SK-N-MC (cell line): ENCODE measurements around the gene SPDYE3.
"Not testable (repeated sequence)": the region's sequence is repeated elsewhere in the genome, so short reads cannot be mapped to it uniquely, and the experiment has no call there.

Source experiments
- EZH2 ChIP-seq: fragments of 200-600 bp; sonication (generic); IDR thresholded peaks from one replicate; pipeline ENCODE4 v1.6.1; 2017; ENCODE audit warnings: antibody characterized with exemption
- POLR2AphosphoS5 ChIP-seq: IDR thresholded peaks from 2 replicates; pipeline ENCODE4 v1.6.1; 2012; ENCODE audit warnings: mild to moderate bottlenecking, low read depth, low read length, borderline replicate concordance

- not testable (repeated sequence) for TF ChIP-seq POLR2AphosphoS5, EZH2
These were observed 37.8 kb downstream of the SPDYE3 start for GRCh38 chr7:100345288-100345672.
